Measurements from ENCODE around the gene OFD1. TPM values are rescaled to one million over a fixed set of nuclear protein-coding genes. Genes with fewer than 3 reads are reported as not detected.
A peak's percentile ranks its signal among the peaks of the same experiment; 100 is the strongest.

The OFD1 gene
- total and polyA plus RNA-seq, 2 donors (not counting 3 experiments of a cell fraction or from before 2014, with no cell fraction given), result 4.7 to 12.0 TPM

- peaks cover 29% of the 10 kb centered on the region for H3K79me2 ChIP-seq (ENCODE audit: control insufficient read depth, insufficient read depth, low read length)
- no peaks in the 10 kb centered on the region for H3K9me1 ChIP-seq (replicated peaks; ENCODE audit: control insufficient read depth, extremely low read depth, insufficient read depth, low read length)
- no TSS peak for BruUV-seq (replicated peaks)
- H3K4me1 ChIP-seq (ENCODE audit: control insufficient read depth, extremely low read depth, insufficient read depth, low read length), result peaks cover 5% of the 10 kb centered on the region
- H2AFZ ChIP-seq (ENCODE audit: low read depth, low read length), result no peak overlapping the region
- H3K36me3 ChIP-seq (ENCODE audit: control insufficient read depth in 2 of 2, extremely low read depth in 1 of 2, insufficient read depth in 2 of 2, low read length in 2 of 2), result no peaks in the 10 kb centered on the region
- no peaks in the 10 kb centered on the region for H3K9me3 ChIP-seq (replicated peaks; ENCODE audit: control insufficient read depth, insufficient read depth, low read length)
- FAIRE-seq (no peak), DNase-seq (ENCODE audit: low read depth, low spot score) (no peak)
- no peak overlapping the region for H3K27ac ChIP-seq (ENCODE audit: insufficient read depth, low read depth, low read length)
- CTCF ChIA-PET, result interaction anchor here (0.8 to 1.8 kb wide), 3 partner anchors 17 to 226 kb away, joined by 3 to 8 read pairs (median 3); no protein-coding TSS in a partner anchor
- no peaks in the 10 kb centered on the region for H3K27me3 ChIP-seq (ENCODE audit: control insufficient read depth in 2 of 2, insufficient read depth in 2 of 2, low read length in 2 of 2)
- intact Hi-C loops (cut with micrococcal nuclease), result no loop called here
- dilution Hi-C loops (cut with MboI; ENCODE audit: extremely low pct_ligation_motif_present, low sequenced_read_pairs), result no loop called here
- peak overlapping the region; percentile 80 for H3K4me2 ChIP-seq (ENCODE audit: insufficient read depth, low read length)
- TF ChIP-seq MYC (IDR thresholded peaks at IDR 0.05; ENCODE audit: low read depth, low read length), result no peak
- peak overlapping the region; percentile 86 for H3K9ac ChIP-seq (replicated peaks; ENCODE audit: extremely low read depth, insufficient read depth, low read length)
- no peaks in the 10 kb centered on the region for H4K20me1 ChIP-seq (replicated peaks; ENCODE audit: control insufficient read depth, extremely low read depth, insufficient read depth, low read length)
- peak overlapping the region; percentile 73 to 88 (median 83) for H3K4me3 ChIP-seq (replicated peaks in 1 of 3; ENCODE audit: insufficient read depth in 1 of 3, low read depth in 1 of 3, low read length in 3 of 3)
- POLR2A ChIA-PET, result no interaction called here
Observed at GRCh38 chrX:13733506-13733905, 1.0 kb upstream of the OFD1 start.

GRCh38 chrX:13741695-13742094 is 7.1 kb downstream of the OFD1 start:
- dilution Hi-C loops (cut with MboI; ENCODE audit: extremely low pct_ligation_motif_present, low sequenced_read_pairs), result no loop called here

More at GRCh38 chrX:13741695-13742094, 7.1 kb downstream of the OFD1 start:
- DNase-seq (ENCODE audit: low read depth, low spot score), result no peak
- Histone ChIP-seq H4K20me1 (replicated peaks; ENCODE audit: control insufficient read depth, extremely low read depth, insufficient read depth, low read length) (no peaks in the 10 kb centered on the region), H3K27ac (ENCODE audit: insufficient read depth, low read depth, low read length) (no peak overlapping the region), H3K4me1 (ENCODE audit: control insufficient read depth, extremely low read depth, insufficient read depth, low read length) (no peaks in the 10 kb centered on the region), H3K27me3 (ENCODE audit: control insufficient read depth in 2 of 2, insufficient read depth in 2 of 2, low read length in 2 of 2) (no peaks in the 10 kb centered on the region), H3K36me3 (ENCODE audit: control insufficient read depth in 2 of 2, extremely low read depth in 1 of 2, insufficient read depth in 2 of 2, low read length in 2 of 2) (no peaks in the 10 kb centered on the region), H3K9me3 (replicated peaks; ENCODE audit: control insufficient read depth, insufficient read depth, low read length) (no peaks in the 10 kb centered on the region), H3K4me3 (replicated peaks in 1 of 3; ENCODE audit: insufficient read depth in 1 of 3, low read depth in 1 of 3, low read length in 3 of 3) (no peak overlapping the region), H3K79me2 (ENCODE audit: control insufficient read depth, insufficient read depth, low read length) (no peaks in the 10 kb centered on the region), H3K9ac (replicated peaks; ENCODE audit: extremely low read depth, insufficient read depth, low read length) (no peak overlapping the region), H3K9me1 (replicated peaks; ENCODE audit: control insufficient read depth, extremely low read depth, insufficient read depth, low read length) (no peaks in the 10 kb centered on the region), H2AFZ (ENCODE audit: low read depth, low read length) (no peak overlapping the region), H3K4me2 (ENCODE audit: insufficient read depth, low read length) (no peak overlapping the region)
- FAIRE-seq, result no peak
- intact Hi-C loops (cut with micrococcal nuclease), result no loop called here
- CTCF ChIA-PET, result no interaction called here
- POLR2A ChIA-PET, result no interaction called here
- BruUV-seq (replicated peaks), result no TSS peak
- no peak for TF ChIP-seq GATA2 (IDR thresholded peaks at IDR 0.05; ENCODE audit: insufficient read depth, insufficient read length, low read depth, low read length)
- no peak for TF ChIP-seq POLR2A (IDR thresholded peaks at IDR 0.05; ENCODE audit: low read depth, low read length)
- TF ChIP-seq EZH2 (IDR thresholded peaks at IDR 0.05; ENCODE audit: borderline replicate concordance, low read depth, low read length, severe bottlenecking), result no peak
- TF ChIP-seq JUN (IDR thresholded peaks at IDR 0.05; ENCODE audit: borderline replicate concordance, insufficient read depth, insufficient read length, low read depth), result no peak
- no peak for TF ChIP-seq MYC (IDR thresholded peaks at IDR 0.05; ENCODE audit: low read depth, low read length)
- TF ChIP-seq, protein P1, sequence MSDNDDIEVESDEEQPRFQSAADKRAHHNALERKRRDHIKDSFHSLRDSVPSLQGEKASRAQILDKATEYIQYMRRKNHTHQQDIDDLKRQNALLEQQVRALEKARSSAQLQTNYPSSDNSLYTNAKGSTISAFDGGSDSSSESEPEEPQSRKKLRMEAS (IDR thresholded peaks at IDR 0.05; ENCODE audit: insufficient read depth, insufficient read length), result no peak
- TF ChIP-seq POLR2AphosphoS5 (IDR thresholded peaks at IDR 0.05; ENCODE audit: insufficient read depth, low read depth, low read length), result no peak
- no peak for TF ChIP-seq FOS (IDR thresholded peaks at IDR 0.05; ENCODE audit: borderline replicate concordance, insufficient read depth, low read length)
- TF ChIP-seq, protein P2, sequence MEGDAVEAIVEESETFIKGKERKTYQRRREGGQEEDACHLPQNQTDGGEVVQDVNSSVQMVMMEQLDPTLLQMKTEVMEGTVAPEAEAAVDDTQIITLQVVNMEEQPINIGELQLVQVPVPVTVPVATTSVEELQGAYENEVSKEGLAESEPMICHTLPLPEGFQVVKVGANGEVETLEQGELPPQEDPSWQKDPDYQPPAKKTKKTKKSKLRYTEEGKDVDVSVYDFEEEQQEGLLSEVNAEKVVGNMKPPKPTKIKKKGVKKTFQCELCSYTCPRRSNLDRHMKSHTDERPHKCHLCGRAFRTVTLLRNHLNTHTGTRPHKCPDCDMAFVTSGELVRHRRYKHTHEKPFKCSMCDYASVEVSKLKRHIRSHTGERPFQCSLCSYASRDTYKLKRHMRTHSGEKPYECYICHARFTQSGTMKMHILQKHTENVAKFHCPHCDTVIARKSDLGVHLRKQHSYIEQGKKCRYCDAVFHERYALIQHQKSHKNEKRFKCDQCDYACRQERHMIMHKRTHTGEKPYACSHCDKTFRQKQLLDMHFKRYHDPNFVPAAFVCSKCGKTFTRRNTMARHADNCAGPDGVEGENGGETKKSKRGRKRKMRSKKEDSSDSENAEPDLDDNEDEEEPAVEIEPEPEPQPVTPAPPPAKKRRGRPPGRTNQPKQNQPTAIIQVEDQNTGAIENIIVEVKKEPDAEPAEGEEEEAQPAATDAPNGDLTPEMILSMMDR (IDR thresholded peaks at IDR 0.05; ENCODE audit: extremely low read depth in 1 of 2, insufficient read depth in 1 of 2, low read depth in 1 of 2, low read length in 2 of 2), result no peak
